OCI-LY1 (cell line): Measurements from ENCODE around the gene HSF2BP.

Experiments
- EZH2 ChIP-seq: fragments of 200-600 bp; sonication (generic), shearing (Covaris generic); IDR thresholded peaks from 2 replicates; pipeline ENCODE4 v1.8.0; 2017; ENCODE audit warnings: borderline replicate concordance, mixed run types, mild to moderate bottlenecking, antibody characterized with exemption, low read length, moderate library complexity, mixed read lengths
- TF ChIP-seq, protein P1 (sequence below): fragments of 200-600 bp; sonication (generic), shearing (Covaris generic); IDR thresholded peaks from 2 replicates; pipeline ENCODE4 v1.5.1; 2017; ENCODE audit warnings: mild to moderate bottlenecking, antibody characterized with exemption, low read length, moderate library complexity, mixed read lengths

- TF ChIP-seq, protein P1, sequence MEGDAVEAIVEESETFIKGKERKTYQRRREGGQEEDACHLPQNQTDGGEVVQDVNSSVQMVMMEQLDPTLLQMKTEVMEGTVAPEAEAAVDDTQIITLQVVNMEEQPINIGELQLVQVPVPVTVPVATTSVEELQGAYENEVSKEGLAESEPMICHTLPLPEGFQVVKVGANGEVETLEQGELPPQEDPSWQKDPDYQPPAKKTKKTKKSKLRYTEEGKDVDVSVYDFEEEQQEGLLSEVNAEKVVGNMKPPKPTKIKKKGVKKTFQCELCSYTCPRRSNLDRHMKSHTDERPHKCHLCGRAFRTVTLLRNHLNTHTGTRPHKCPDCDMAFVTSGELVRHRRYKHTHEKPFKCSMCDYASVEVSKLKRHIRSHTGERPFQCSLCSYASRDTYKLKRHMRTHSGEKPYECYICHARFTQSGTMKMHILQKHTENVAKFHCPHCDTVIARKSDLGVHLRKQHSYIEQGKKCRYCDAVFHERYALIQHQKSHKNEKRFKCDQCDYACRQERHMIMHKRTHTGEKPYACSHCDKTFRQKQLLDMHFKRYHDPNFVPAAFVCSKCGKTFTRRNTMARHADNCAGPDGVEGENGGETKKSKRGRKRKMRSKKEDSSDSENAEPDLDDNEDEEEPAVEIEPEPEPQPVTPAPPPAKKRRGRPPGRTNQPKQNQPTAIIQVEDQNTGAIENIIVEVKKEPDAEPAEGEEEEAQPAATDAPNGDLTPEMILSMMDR: no peak
- TF ChIP-seq EZH2: no peak
These were observed 34.9 kb downstream of the HSF2BP start for GRCh38 chr21:43624339-43624738.
